SK-N-SH (cell line): ENCODE data around the gene ZNF19. TPM values are rescaled to one million over a fixed set of nuclear protein-coding genes. Genes with fewer than 3 reads are reported as not detected.
A peak's percentile ranks its signal among the peaks of the same experiment; 100 is the strongest.

ENCODE experiments used
- CTCF ChIA-PET: fragments of 300-600, 350-600 bp; formaldehyde crosslinking; extraction: SDS; loops from one replicate; lab custom pipeline; 2021; lab: Yijun Ruan, JAX
- POLR2A ChIA-PET: fragments of 350-600 bp; sonication (Branson Sonifier 250); formaldehyde crosslinking; extraction: SDS; loops from one replicate; lab custom pipeline; 2020; ENCODE audit warnings: antibody characterized with exemption, inconsistent platforms; lab: Yijun Ruan, JAX
- DNase-seq: peaks from one replicate; pipeline ENCODE4 v3.0.0; 2012
- H2AFZ ChIP-seq: fragments of 200-600 bp; sonication (generic); 2 replicates; pipeline ENCODE4 v1.8.1; 2016; ENCODE audit warnings: antibody characterized with exemption, mild to moderate bottlenecking, low read depth
- H3F3A ChIP-seq: fragments of 200-600 bp; sonication (generic); replicated peaks from 2 replicates; pipeline ENCODE3; 2016; ENCODE audit warnings: antibody characterized with exemption, mild to moderate bottlenecking; ENCODE audit not compliant: insufficient read depth
- H3K27ac ChIP-seq, 2 experiments: fragments of 200-500 bp in 1 of 2; fragments of 200-600 bp in 1 of 2; sonication (Bioruptor generic) in 1 of 2; sonication (generic), shearing (Covaris generic) in 1 of 2; 2 replicates each; pipeline versions ENCODE4 v1.5.1 to v1.6.1; 2014 to 2016; ENCODE audit warnings: low read depth in 2 of 2, inconsistent platforms in 1 of 2, low read length in 1 of 2, mild to moderate bottlenecking in 1 of 2, mixed read lengths in 1 of 2
- H3K27me3 ChIP-seq: fragments of 200-600 bp; sonication (generic), shearing (Covaris generic); 2 replicates; pipeline ENCODE4 v1.6.1; 2016; ENCODE audit warnings: mixed run types; ENCODE audit not compliant: insufficient read depth
- H3K36me3 ChIP-seq, 2 experiments: fragments of 200-500 bp in 1 of 2; fragments of 200-600 bp in 1 of 2; sonication (Bioruptor generic) in 1 of 2; sonication (generic) in 1 of 2; replicated peaks in 1 of 2; 2 replicates each; pipeline versions ENCODE3 to v1.5.1; 2014 to 2016; ENCODE audit warnings: low read length in 1 of 2, mild to moderate bottlenecking in 1 of 2; ENCODE audit not compliant: insufficient read depth in 2 of 2, control insufficient read depth in 1 of 2
- H3K4me1 ChIP-seq, 2 experiments: fragments of 200-500 bp in 1 of 2; fragments of 200-600 bp in 1 of 2; sonication (Bioruptor generic) in 1 of 2; sonication (generic), shearing (Covaris generic) in 1 of 2; 2 replicates each; pipeline versions ENCODE4 v1.5.1 to v1.6.1; 2014 to 2016; ENCODE audit warnings: low read depth in 1 of 2, low read length in 1 of 2, mixed run types in 1 of 2; ENCODE audit not compliant: insufficient read depth in 2 of 2, control insufficient read depth in 1 of 2
- H3K4me2 ChIP-seq: fragments of 200-600 bp; sonication (generic), shearing (Covaris generic); 2 replicates; pipeline ENCODE4 v1.6.1; 2017; ENCODE audit warnings: mixed run types
- H3K4me3 ChIP-seq, 2 experiments: fragments of 200-500 bp in 1 of 2; fragments of 200-600 bp in 1 of 2; sonication (Bioruptor generic) in 1 of 2; sonication (generic), shearing (Covaris generic) in 1 of 2; 2 replicates each; pipeline versions ENCODE4 v1.5.1 to v1.8.1; 2014 to 2016; ENCODE audit warnings: low read depth in 2 of 2, inconsistent platforms in 1 of 2, low read length in 1 of 2, mild to moderate bottlenecking in 1 of 2, mixed read lengths in 1 of 2, moderate library complexity in 1 of 2
- H3K79me2 ChIP-seq: fragments of 200-600 bp; sonication (generic); 2 replicates; pipeline ENCODE4 v1.8.1; 2017; ENCODE audit warnings: mild to moderate bottlenecking; ENCODE audit not compliant: insufficient read depth
- H3K9ac ChIP-seq: fragments of 200-600 bp; sonication (generic); 2 replicates; pipeline ENCODE4 v1.6.1; 2017; ENCODE audit warnings: mixed run types
- H3K9me2 ChIP-seq: fragments of 200-600 bp; sonication (generic); 2 replicates; pipeline ENCODE4 v1.6.1; 2017; ENCODE audit warnings: mixed run types
- H3K9me3 ChIP-seq: fragments of 200-600 bp; sonication (generic); 2 replicates; pipeline ENCODE4 v1.6.1; 2017; ENCODE audit warnings: mixed run types, mild to moderate bottlenecking, moderate library complexity
- H4K20me1 ChIP-seq: fragments of 200-600 bp; sonication (generic); 2 replicates; pipeline ENCODE4 v1.6.1; 2017; ENCODE audit warnings: mild to moderate bottlenecking, mixed run types; ENCODE audit not compliant: insufficient read depth
- ELF1 ChIP-seq: IDR thresholded peaks from 2 replicates; pipeline ENCODE4 v1.4.0; 2012
- EZH2phosphoT487 ChIP-seq: fragments of 200-600 bp; sonication (generic); IDR thresholded peaks from 2 replicates; pipeline ENCODE4 v1.6.1; 2017; ENCODE audit warnings: low read depth, mixed run types, mild to moderate bottlenecking, antibody characterized with exemption, moderate library complexity, borderline replicate concordance
- GATA2 ChIP-seq: sonication (generic); formaldehyde crosslinking; IDR thresholded peaks from 2 replicates; pipeline ENCODE4 v1.5.0; 2020; ENCODE audit warnings: mild to moderate bottlenecking, missing genetic modification reagents
- MEF2A ChIP-seq: IDR thresholded peaks from 2 replicates; pipeline ENCODE4 v1.4.0; 2012; ENCODE audit warnings: low read depth, borderline replicate concordance
- NRF1 ChIP-seq: IDR thresholded peaks from 2 replicates; pipeline ENCODE4 v1.6.1; 2012; ENCODE audit warnings: low read depth, mild to moderate bottlenecking, low read length
- RCOR1 ChIP-seq: fragments of 150-350 bp; IDR thresholded peaks from 2 replicates; pipeline ENCODE4 v1.6.1; 2017; ENCODE audit warnings: antibody characterized with exemption, low read length
- RFX5 ChIP-seq: IDR thresholded peaks from 2 replicates; pipeline ENCODE4 v1.6.1; 2012; ENCODE audit warnings: mild to moderate bottlenecking, improper control_type of control experiment, low read length
- SIN3A ChIP-seq: IDR thresholded peaks from 2 replicates; pipeline ENCODE4 v1.6.1; 2012; ENCODE audit warnings: low read depth, mild to moderate bottlenecking, low read length, moderate library complexity, borderline replicate concordance
- TCF12 ChIP-seq: IDR thresholded peaks from 2 replicates; pipeline ENCODE4 v1.4.0; 2012
- TEAD4 ChIP-seq: IDR thresholded peaks from 2 replicates; pipeline ENCODE4 v1.4.0; 2012; ENCODE audit warnings: mild to moderate bottlenecking, borderline replicate concordance; ENCODE audit not compliant: insufficient read depth
- WGBS: methylation state at CpG from one replicate; pipeline ENCODE4 v1.1.6; 2017; ENCODE audit warnings: low lambda C conversion rate; 5-methylcytosine and 5-hydroxymethylcytosine counted together
- polyA plus RNA-seq, 3 experiments: library from polyadenylated mRNA; depleted of rRNA; stranded (reverse); fragments of >200 nt; gene quantifications; 2 replicates each; pipeline ENCODE4 v1.2.3, GENCODE V29; 2012
- TF ChIP-seq, protein P1 (sequence below): fragments of 150-350 bp; IDR thresholded peaks from 2 replicates; pipeline ENCODE4 v1.6.1; 2016; ENCODE audit warnings: mild to moderate bottlenecking, low read depth, low read length
- TF ChIP-seq, protein P2 (sequence below): fragments of 150-350 bp; IDR thresholded peaks from 2 replicates; pipeline ENCODE4 v1.6.1; 2017; ENCODE audit warnings: antibody characterized with exemption, low read length, low read depth, borderline replicate concordance
- TF ChIP-seq, protein P3 (sequence below): IDR thresholded peaks from 2 replicates; pipeline ENCODE4 v1.4.0; 2012; ENCODE audit warnings: low read depth, borderline replicate concordance
- TF ChIP-seq, protein P4 (sequence below): fragments of 200-600 bp; sonication (generic); IDR thresholded peaks from 2 replicates; pipeline ENCODE4 v1.6.1; 2017; ENCODE audit warnings: antibody characterized with exemption, mild to moderate bottlenecking, moderate library complexity
- TF ChIP-seq, protein P5 (sequence below): IDR thresholded peaks from 2 replicates; pipeline ENCODE4 v1.4.0; 2012; ENCODE audit warnings: low read depth, borderline replicate concordance

The ZNF19 gene
- polyA plus RNA-seq, 1 of the 3 experiments (the other 2 are of a cell fraction), result 1.4 TPM

DNA sequence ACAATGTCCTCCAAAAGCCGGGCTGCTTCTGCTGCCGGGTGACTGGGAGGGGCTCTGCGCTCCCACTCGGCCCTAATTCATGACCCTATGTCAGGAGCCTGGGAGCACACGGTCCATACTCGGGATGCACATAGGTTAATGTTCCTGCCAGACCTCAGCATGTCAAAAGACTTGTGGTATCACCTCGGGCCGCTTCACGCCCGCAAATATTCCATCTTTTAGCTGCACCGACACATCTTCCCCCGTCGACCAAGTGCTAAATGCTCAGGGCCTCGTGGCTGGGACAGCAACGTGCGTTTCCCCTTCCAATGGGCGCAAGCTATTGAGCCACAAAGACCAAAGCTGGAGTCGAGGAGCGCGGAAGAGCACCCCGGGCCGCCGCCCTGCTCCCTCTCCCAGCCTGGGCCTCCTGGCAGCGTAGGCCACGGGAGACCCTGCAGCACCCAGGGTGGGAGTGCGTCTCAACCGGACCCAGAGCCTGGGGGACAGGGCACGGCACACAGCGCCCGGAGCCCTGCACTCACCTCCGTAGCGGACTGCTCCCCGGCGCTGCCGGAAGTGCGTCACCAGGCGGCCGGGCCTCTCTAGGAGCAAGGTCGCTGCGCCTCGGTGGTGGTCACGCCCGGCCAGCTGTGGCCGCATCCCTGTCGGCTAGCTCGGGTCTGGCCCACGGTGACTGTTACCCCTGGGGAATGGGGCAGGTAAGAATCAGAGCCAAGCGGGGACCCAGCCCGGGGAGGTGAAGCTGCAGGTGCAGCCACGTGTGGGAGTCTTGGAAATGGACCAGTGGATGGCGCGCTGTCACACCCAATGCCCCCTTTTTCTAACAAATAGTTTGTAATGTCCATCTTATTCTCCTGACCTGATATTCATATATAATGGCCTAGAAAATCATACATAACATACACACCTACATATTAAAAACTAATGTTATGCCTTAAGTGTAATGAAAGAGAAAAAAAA, 27.2 kb downstream of the ZNF19 start, which contains the start of gene ZNF23 (continued):
- TF ChIP-seq, protein P1, sequence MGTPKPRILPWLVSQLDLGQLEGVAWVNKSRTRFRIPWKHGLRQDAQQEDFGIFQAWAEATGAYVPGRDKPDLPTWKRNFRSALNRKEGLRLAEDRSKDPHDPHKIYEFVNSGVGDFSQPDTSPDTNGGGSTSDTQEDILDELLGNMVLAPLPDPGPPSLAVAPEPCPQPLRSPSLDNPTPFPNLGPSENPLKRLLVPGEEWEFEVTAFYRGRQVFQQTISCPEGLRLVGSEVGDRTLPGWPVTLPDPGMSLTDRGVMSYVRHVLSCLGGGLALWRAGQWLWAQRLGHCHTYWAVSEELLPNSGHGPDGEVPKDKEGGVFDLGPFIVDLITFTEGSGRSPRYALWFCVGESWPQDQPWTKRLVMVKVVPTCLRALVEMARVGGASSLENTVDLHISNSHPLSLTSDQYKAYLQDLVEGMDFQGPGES, result no peak
- TF ChIP-seq MEF2A (no peak), NRF1 (no peak), ELF1 (peak; percentile 62; the same call in 1 of the 2 replicates), EZH2phosphoT487 (no peak)

DNA sequence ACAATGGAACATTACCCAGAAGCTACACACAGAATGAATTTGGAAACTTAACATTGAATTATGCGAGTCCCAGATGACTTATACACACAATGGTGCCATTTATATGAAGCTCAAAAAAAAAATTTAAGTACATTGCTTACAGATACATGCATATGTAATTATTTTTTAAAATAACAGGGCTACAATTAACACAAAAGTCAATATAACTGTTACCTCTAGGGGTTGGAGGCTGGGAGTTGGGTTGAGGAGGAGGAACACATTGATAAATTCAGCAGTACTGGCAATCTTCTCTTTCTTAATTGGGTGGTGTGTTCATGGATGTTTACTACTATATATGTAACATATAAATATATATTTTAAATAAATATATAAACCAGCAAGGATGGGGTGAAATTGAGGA, 28.2 kb downstream of the ZNF19 start:
- peaks cover 3 to 11% of the 10 kb centered on the region in 2 experiments; a peak in 3 of 4 replicates for H3K4me1 ChIP-seq
- H3K9ac ChIP-seq, result no peak overlapping the region
- no peaks in the 10 kb centered on the region for H4K20me1 ChIP-seq
- H3K27me3 ChIP-seq, result no peaks in the 10 kb centered on the region
- peaks cover 3 to 8% of the 10 kb centered on the region in 2 experiments for H3K36me3 ChIP-seq
- DNase-seq, result no peak
- no peak overlapping the region for H3K27ac ChIP-seq
- WGBS, result 96% methylated on average over 1 of the region's 1 CpG
- ChIA-PET POLR2A (no interaction called here), CTCF (interaction anchor here (2.3 kb wide), 1 partner anchor 48 kb away, joined by 10 read pairs; no protein-coding TSS in a partner anchor)
- H3K4me2 ChIP-seq, result peak overlapping the region; percentile 92; the same call in 1 of the 2 replicates
- H3F3A ChIP-seq, result peaks cover 3% of the 10 kb centered on the region
- H3K9me3 ChIP-seq, result no peaks in the 10 kb centered on the region
- H3K4me3 ChIP-seq, result peak overlapping the region; percentile 96 to 98
- H3K79me2 ChIP-seq, result peaks cover 43% of the 10 kb centered on the region
- no peaks in the 10 kb centered on the region for H3K9me2 ChIP-seq
- TF ChIP-seq, protein P2, sequence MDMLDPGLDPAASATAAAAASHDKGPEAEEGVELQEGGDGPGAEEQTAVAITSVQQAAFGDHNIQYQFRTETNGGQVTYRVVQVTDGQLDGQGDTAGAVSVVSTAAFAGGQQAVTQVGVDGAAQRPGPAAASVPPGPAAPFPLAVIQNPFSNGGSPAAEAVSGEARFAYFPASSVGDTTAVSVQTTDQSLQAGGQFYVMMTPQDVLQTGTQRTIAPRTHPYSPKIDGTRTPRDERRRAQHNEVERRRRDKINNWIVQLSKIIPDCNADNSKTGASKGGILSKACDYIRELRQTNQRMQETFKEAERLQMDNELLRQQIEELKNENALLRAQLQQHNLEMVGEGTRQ, result no peak
- TF ChIP-seq GATA2 (CRISPR knock-in tag) (no peak), EZH2phosphoT487 (no peak), RFX5 (no peak), RCOR1 (no peak), SIN3A (no peak), TEAD4 (no peak), MEF2A (no peak), ELF1 (no peak), TCF12 (no peak)
- TF ChIP-seq, protein P3, sequence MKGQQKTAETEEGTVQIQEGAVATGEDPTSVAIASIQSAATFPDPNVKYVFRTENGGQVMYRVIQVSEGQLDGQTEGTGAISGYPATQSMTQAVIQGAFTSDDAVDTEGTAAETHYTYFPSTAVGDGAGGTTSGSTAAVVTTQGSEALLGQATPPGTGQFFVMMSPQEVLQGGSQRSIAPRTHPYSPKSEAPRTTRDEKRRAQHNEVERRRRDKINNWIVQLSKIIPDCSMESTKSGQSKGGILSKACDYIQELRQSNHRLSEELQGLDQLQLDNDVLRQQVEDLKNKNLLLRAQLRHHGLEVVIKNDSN, result no peak
- TF ChIP-seq, protein P4, sequence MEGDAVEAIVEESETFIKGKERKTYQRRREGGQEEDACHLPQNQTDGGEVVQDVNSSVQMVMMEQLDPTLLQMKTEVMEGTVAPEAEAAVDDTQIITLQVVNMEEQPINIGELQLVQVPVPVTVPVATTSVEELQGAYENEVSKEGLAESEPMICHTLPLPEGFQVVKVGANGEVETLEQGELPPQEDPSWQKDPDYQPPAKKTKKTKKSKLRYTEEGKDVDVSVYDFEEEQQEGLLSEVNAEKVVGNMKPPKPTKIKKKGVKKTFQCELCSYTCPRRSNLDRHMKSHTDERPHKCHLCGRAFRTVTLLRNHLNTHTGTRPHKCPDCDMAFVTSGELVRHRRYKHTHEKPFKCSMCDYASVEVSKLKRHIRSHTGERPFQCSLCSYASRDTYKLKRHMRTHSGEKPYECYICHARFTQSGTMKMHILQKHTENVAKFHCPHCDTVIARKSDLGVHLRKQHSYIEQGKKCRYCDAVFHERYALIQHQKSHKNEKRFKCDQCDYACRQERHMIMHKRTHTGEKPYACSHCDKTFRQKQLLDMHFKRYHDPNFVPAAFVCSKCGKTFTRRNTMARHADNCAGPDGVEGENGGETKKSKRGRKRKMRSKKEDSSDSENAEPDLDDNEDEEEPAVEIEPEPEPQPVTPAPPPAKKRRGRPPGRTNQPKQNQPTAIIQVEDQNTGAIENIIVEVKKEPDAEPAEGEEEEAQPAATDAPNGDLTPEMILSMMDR, result no peak
- TF ChIP-seq, protein P5, sequence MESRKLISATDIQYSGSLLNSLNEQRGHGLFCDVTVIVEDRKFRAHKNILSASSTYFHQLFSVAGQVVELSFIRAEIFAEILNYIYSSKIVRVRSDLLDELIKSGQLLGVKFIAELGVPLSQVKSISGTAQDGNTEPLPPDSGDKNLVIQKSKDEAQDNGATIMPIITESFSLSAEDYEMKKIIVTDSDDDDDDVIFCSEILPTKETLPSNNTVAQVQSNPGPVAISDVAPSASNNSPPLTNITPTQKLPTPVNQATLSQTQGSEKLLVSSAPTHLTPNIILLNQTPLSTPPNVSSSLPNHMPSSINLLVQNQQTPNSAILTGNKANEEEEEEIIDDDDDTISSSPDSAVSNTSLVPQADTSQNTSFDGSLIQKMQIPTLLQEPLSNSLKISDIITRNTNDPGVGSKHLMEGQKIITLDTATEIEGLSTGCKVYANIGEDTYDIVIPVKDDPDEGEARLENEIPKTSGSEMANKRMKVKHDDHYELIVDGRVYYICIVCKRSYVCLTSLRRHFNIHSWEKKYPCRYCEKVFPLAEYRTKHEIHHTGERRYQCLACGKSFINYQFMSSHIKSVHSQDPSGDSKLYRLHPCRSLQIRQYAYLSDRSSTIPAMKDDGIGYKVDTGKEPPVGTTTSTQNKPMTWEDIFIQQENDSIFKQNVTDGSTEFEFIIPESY, result no peak
- H2AFZ ChIP-seq, result no peak overlapping the region
